ENCODE data around the gene IKZF3.
"Not testable (repeated sequence)": the region's sequence is repeated elsewhere in the genome, so short reads cannot be mapped to it uniquely, and the experiment has no call there.

GRCh38 chr17:39711071-39711470 lies 153.0 kb downstream of the IKZF3 start:
- TF ChIP-seq CTCF, REST, ZNF26, ZNF416 (tag by site-specific recombination; IDR thresholded peaks at IDR 0.05): not testable (repeated sequence)
